ENCODE measurements around the gene HOXD1.
A peak's percentile ranks its signal among the peaks of the same experiment; 100 is the strongest.

The HOXD1 gene

DNA sequence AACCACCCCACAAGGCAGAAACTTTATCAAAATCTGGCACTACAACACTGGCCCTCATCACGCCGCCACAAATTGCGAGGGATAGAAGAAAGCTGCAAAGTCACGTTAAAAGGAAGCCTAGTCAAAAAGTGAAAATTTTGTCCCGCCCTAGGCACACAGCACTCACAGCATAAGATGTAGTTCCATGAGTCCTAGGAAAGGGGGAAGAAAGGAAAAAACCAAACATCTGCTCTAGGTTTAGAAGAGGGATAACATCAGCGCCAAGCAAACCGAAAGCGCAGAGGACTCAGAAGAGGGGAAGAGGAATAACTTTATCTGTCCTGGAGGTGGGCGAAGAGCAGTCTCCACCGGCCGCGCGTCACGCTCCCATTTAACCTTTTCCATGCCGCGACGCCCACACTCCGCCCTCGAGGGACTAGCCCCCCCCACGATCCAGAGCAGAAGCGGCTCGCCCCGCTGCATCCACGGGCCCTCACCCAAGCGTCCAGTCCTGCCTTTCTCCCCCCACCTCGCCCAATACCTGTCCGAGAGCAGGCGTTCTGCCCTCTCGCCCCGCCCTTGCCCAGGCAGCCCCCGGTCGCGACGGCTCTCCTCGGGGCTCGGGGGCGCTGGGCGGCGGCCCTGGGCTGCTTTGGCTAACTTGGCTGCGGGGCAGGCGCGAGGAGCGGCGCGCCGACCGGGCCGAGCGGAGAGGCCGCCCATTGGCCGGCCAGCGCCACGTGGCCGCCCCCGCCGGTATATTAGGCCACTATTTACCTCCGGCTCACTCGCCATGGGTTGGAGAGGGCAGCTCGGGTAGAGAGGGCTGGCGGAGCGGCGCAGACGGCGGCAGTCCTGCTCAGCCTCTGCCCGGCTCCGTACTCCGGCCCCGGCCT lies at the start of gene HOXD1:
HOXD1 (plus strand) TSS at position 770 of the 875 bp plus-strand sequence. CDS start 134 bp downstream, outside the sequence.
- peak; percentile 66 for DNase-seq (ENCODE audit: low spot score)
- TF ChIP-seq, protein P1, sequence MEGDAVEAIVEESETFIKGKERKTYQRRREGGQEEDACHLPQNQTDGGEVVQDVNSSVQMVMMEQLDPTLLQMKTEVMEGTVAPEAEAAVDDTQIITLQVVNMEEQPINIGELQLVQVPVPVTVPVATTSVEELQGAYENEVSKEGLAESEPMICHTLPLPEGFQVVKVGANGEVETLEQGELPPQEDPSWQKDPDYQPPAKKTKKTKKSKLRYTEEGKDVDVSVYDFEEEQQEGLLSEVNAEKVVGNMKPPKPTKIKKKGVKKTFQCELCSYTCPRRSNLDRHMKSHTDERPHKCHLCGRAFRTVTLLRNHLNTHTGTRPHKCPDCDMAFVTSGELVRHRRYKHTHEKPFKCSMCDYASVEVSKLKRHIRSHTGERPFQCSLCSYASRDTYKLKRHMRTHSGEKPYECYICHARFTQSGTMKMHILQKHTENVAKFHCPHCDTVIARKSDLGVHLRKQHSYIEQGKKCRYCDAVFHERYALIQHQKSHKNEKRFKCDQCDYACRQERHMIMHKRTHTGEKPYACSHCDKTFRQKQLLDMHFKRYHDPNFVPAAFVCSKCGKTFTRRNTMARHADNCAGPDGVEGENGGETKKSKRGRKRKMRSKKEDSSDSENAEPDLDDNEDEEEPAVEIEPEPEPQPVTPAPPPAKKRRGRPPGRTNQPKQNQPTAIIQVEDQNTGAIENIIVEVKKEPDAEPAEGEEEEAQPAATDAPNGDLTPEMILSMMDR (IDR thresholded peaks at IDR 0.05; ENCODE audit: extremely low read depth, missing control alignments) = no peak

DNA sequence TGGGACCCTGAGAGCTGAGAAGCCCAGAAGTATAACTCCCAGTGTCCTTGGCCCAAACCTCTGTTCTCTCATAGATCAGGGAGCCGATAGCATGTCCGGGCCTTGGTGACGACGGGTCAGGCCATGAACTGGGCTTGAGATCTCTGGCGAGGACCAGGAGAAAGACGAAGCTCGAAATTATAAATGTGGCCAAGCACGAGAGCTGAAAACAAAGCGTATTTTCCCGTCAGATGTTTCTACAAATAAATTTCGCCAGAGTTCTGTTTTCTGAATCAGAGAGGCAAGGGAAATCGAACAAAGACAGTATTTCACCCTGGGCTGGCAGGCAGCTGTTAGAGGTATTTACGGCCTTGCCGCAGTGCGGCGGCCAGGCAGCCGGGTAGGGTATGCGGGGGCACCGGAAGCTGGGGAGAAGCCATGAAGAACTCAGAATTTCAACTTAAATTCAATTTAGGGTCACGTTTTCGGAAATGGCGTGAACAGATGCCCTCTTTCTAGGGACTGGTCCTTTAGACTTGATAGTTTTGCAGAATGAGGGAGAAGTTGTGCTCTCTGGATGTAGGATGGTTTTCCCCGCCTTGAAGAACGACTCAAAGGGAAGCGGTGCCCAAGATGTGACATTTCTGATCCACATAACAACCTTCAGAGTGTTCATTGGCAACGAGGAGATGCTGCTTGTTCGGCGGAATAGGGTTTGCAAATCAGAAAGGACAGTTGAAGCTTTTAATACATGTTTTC lies 49.4 kb upstream of the HOXD1 start:
- TF ChIP-seq, protein P1 (IDR thresholded peaks at IDR 0.05; ENCODE audit: extremely low read depth, missing control alignments) = no peak
- no peak for DNase-seq (ENCODE audit: low spot score)

DNA sequence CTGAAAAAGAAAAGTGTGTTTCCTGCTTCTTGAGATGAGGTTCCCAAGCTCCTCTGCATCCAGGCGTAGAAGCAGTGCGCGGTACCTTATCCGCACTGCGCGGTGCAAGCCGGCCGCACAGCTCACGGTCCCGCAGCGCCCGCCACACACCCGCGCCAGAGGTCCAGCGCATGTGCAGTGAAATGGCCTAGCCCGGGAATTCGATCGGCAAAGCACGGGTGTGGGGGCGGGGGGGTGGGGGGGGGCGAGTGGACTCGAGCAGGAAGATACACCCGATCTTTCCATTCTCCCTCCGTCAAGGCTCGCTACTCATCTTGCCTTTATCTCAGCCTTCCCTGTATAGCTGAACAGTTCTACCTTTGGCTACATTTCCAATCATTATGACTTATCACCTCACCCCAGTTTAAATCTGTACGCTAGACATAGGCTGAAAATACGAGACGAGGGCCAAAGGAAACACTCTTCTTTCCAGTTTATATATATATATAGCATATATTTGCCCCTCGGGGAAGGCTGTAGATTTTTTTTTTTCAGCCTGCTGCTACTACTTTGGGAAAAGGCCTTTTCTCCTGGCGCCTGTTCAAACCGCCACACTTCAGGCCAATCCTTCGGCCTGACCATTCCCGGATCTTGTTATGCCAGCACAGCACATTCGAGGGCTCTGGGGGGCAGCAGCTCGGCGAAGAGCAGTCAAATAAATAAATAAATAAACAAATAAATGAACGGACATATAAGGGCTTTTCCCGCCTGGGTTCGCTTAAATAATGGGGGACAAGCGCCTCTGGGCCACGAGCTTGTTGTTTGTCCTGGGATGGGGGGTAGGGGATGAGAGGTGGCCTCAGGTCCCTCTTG lies 48.6 kb upstream of the HOXD1 start:
- no peak for DNase-seq (ENCODE audit: low spot score)
- TF ChIP-seq, protein P1 (IDR thresholded peaks at IDR 0.05; ENCODE audit: extremely low read depth, missing control alignments) = no peak

- TF ChIP-seq, protein P1 (IDR thresholded peaks at IDR 0.05; ENCODE audit: extremely low read depth, missing control alignments) = peak; percentile 96
- peak; percentile 94 for DNase-seq (ENCODE audit: low spot score)
These were observed 47.8 kb upstream of the HOXD1 start for GRCh38 chr2:176140513-176141317.

GRCh38 chr2:176142281-176142680 lies 46.2 kb upstream of the HOXD1 start:
- no peak for DNase-seq (ENCODE audit: low spot score)

More at GRCh38 chr2:176142281-176142680, 46.2 kb upstream of the HOXD1 start:
- TF ChIP-seq, protein P1 (IDR thresholded peaks at IDR 0.05; ENCODE audit: extremely low read depth, missing control alignments) = no peak
